ENCODE data around the gene GGA1. TPM values are rescaled to one million over a fixed set of nuclear protein-coding genes. Genes with fewer than 3 reads are reported as not detected.

GGA1 gene
- total and polyA plus RNA-seq, 9 of the 15 experiments (the other 6 are each of a cell fraction or from before 2014, with no cell fraction given), result 1.5 to 69.5 (median 31.6) TPM

DNA sequence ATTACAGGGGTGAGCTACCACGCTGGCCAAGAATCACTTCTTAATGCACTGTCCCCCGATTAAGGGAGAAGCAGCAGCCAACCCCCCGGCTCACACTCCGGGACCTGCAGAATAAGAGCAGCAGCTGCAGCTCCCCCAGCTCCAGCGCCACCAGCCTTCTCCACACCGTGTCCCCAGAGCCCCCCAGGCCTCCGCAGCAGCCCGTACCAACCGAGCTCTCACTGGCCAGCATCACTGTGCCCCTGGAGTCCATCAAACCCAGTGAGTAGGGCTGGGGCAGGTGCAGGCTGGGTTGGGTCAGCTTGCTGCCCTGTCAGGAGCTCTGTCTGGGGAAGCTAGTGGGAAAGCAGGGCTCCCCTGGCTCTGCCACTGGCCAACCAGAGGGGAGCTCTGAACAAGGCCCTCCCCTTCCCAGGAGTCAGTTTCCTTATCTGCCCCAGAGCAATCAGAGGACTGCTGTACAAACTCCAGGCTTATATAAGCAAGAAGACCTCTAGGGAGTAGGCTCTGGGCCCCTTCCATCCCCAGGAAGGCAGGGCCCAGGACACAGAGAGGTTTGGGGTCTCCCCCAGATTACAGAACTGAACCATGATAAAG is 22.3 kb downstream of the GGA1 start (continued):
- TF ChIP-seq, protein P1, sequence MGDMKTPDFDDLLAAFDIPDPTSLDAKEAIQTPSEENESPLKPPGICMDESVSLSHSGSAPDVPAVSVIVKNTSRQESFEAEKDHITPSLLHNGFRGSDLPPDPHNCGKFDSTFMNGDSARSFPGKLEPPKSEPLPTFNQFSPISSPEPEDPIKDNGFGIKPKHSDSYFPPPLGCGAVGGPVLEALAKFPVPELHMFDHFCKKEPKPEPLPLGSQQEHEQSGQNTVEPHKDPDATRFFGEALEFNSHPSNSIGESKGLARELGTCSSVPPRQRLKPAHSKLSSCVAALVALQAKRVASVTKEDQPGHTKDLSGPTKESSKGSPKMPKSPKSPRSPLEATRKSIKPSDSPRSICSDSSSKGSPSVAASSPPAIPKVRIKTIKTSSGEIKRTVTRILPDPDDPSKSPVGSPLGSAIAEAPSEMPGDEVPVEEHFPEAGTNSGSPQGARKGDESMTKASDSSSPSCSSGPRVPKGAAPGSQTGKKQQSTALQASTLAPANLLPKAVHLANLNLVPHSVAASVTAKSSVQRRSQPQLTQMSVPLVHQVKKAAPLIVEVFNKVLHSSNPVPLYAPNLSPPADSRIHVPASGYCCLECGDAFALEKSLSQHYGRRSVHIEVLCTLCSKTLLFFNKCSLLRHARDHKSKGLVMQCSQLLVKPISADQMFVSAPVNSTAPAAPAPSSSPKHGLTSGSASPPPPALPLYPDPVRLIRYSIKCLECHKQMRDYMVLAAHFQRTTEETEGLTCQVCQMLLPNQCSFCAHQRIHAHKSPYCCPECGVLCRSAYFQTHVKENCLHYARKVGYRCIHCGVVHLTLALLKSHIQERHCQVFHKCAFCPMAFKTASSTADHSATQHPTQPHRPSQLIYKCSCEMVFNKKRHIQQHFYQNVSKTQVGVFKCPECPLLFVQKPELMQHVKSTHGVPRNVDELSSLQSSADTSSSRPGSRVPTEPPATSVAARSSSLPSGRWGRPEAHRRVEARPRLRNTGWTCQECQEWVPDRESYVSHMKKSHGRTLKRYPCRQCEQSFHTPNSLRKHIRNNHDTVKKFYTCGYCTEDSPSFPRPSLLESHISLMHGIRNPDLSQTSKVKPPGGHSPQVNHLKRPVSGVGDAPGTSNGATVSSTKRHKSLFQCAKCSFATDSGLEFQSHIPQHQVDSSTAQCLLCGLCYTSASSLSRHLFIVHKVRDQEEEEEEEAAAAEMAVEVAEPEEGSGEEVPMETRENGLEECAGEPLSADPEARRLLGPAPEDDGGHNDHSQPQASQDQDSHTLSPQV (IDR thresholded peaks at IDR 0.05), result no peak
- TF ChIP-seq, protein P2, sequence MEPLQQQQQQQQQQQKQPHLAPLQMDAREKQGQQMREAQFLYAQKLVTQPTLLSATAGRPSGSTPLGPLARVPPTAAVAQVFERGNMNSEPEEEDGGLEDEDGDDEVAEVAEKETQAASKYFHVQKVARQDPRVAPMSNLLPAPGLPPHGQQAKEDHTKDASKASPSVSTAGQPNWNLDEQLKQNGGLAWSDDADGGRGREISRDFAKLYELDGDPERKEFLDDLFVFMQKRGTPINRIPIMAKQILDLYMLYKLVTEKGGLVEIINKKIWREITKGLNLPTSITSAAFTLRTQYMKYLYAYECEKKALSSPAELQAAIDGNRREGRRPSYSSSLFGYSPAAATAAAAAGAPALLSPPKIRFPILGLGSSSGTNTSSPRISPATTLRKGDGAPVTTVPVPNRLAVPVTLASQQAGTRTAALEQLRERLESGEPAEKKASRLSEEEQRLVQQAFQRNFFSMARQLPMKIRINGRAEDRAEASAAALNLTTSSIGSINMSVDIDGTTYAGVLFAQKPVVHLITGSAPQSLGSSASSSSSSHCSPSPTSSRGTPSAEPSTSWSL (CRISPR knock-in tag; IDR thresholded peaks at IDR 0.05; ENCODE audit: borderline replicate concordance), result no peak
- TF ChIP-seq, protein P3, sequence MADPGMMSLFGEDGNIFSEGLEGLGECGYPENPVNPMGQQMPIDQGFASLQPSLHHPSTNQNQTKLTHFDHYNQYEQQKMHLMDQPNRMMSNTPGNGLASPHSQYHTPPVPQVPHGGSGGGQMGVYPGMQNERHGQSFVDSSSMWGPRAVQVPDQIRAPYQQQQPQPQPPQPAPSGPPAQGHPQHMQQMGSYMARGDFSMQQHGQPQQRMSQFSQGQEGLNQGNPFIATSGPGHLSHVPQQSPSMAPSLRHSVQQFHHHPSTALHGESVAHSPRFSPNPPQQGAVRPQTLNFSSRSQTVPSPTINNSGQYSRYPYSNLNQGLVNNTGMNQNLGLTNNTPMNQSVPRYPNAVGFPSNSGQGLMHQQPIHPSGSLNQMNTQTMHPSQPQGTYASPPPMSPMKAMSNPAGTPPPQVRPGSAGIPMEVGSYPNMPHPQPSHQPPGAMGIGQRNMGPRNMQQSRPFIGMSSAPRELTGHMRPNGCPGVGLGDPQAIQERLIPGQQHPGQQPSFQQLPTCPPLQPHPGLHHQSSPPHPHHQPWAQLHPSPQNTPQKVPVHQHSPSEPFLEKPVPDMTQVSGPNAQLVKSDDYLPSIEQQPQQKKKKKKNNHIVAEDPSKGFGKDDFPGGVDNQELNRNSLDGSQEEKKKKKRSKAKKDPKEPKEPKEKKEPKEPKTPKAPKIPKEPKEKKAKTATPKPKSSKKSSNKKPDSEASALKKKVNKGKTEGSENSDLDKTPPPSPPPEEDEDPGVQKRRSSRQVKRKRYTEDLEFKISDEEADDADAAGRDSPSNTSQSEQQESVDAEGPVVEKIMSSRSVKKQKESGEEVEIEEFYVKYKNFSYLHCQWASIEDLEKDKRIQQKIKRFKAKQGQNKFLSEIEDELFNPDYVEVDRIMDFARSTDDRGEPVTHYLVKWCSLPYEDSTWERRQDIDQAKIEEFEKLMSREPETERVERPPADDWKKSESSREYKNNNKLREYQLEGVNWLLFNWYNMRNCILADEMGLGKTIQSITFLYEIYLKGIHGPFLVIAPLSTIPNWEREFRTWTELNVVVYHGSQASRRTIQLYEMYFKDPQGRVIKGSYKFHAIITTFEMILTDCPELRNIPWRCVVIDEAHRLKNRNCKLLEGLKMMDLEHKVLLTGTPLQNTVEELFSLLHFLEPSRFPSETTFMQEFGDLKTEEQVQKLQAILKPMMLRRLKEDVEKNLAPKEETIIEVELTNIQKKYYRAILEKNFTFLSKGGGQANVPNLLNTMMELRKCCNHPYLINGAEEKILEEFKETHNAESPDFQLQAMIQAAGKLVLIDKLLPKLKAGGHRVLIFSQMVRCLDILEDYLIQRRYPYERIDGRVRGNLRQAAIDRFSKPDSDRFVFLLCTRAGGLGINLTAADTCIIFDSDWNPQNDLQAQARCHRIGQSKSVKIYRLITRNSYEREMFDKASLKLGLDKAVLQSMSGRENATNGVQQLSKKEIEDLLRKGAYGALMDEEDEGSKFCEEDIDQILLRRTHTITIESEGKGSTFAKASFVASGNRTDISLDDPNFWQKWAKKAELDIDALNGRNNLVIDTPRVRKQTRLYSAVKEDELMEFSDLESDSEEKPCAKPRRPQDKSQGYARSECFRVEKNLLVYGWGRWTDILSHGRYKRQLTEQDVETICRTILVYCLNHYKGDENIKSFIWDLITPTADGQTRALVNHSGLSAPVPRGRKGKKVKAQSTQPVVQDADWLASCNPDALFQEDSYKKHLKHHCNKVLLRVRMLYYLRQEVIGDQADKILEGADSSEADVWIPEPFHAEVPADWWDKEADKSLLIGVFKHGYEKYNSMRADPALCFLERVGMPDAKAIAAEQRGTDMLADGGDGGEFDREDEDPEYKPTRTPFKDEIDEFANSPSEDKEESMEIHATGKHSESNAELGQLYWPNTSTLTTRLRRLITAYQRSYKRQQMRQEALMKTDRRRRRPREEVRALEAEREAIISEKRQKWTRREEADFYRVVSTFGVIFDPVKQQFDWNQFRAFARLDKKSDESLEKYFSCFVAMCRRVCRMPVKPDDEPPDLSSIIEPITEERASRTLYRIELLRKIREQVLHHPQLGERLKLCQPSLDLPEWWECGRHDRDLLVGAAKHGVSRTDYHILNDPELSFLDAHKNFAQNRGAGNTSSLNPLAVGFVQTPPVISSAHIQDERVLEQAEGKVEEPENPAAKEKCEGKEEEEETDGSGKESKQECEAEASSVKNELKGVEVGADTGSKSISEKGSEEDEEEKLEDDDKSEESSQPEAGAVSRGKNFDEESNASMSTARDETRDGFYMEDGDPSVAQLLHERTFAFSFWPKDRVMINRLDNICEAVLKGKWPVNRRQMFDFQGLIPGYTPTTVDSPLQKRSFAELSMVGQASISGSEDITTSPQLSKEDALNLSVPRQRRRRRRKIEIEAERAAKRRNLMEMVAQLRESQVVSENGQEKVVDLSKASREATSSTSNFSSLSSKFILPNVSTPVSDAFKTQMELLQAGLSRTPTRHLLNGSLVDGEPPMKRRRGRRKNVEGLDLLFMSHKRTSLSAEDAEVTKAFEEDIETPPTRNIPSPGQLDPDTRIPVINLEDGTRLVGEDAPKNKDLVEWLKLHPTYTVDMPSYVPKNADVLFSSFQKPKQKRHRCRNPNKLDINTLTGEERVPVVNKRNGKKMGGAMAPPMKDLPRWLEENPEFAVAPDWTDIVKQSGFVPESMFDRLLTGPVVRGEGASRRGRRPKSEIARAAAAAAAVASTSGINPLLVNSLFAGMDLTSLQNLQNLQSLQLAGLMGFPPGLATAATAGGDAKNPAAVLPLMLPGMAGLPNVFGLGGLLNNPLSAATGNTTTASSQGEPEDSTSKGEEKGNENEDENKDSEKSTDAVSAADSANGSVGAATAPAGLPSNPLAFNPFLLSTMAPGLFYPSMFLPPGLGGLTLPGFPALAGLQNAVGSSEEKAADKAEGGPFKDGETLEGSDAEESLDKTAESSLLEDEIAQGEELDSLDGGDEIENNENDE (IDR thresholded peaks at IDR 0.05; ENCODE audit: low read depth, low read length), result no peak

All from K562 (cell line).